DMS 273 treated with DMSO at 0.1 percent for 48 hours (cell line): ENCODE results near the gene TRIM46.
"Not testable (repeated sequence)": the region's sequence is repeated elsewhere in the genome, so short reads cannot be mapped to it uniquely, and the experiment has no call there.

Experiments used
- DNase-seq: peaks from one replicate; lab custom pipeline; 2025; lab: John Stamatoyannopoulos, UW

The TRIM46 gene

GRCh38 chr1:155228096-155228427, 54.4 kb downstream of the TRIM46 start:
- DNase-seq = no peak

GRCh38 chr1:155231302-155231701, 57.7 kb downstream of the TRIM46 start:
- not testable (repeated sequence) for DNase-seq

- not testable (repeated sequence) for DNase-seq
Observed at GRCh38 chr1:155232001-155232978, 58.6 kb downstream of the TRIM46 start.

GRCh38 chr1:155233502-155233901, 59.9 kb downstream of the TRIM46 start:
- DNase-seq = not testable (repeated sequence)
